H1 (cell line): ENCODE measurements around the gene TP53BP2. TPM values are rescaled to one million over a fixed set of nuclear protein-coding genes. Genes with fewer than 3 reads are reported as not detected.

ENCODE experiments used
- EZH2 ChIP-seq: fragments of 200-600 bp; sonication (generic); IDR thresholded peaks from 2 replicates; pipeline ENCODE4 v1.7.1; 2012; ENCODE audit warnings: low read depth, mild to moderate bottlenecking, moderate library complexity, low read length, inconsistent platforms; ENCODE audit not compliant: severe bottlenecking
- polyA plus RNA-seq, 7 experiments: library from polyadenylated mRNA; depleted of rRNA in 3 of 7; stranded (reverse) in 5 of 7; unstranded in 2 of 7; fragments of >200 nt in 5 of 7; fragments of 200-250 nt in 2 of 7; gene quantifications; 1 replicate in 5 of 7; 2 replicates in 1 of 7; 4 replicates in 1 of 7; pipeline versions ENCODE4 v1.2.1 to v1.2.3, GENCODE V29; 2011 to 2013; ENCODE audit warnings: missing spikeins in 2 of 7, mixed read lengths in 2 of 7
- total RNA-seq: library from RNA; stranded (reverse); fragmentation: NEBNext Ultra II Directional; extraction: Animal tissue kit (Norgen Biotek cat#: 25700); gene quantifications from 2 replicates; pipeline ENCODE4 v1.2.1, GENCODE V29; 2021

TP53BP2 gene
- total and polyA plus RNA-seq, 2 of the 8 experiments (the other 6 are each of a cell fraction or from before 2014, with no cell fraction given): 18.0 to 38.7 TPM

DNA sequence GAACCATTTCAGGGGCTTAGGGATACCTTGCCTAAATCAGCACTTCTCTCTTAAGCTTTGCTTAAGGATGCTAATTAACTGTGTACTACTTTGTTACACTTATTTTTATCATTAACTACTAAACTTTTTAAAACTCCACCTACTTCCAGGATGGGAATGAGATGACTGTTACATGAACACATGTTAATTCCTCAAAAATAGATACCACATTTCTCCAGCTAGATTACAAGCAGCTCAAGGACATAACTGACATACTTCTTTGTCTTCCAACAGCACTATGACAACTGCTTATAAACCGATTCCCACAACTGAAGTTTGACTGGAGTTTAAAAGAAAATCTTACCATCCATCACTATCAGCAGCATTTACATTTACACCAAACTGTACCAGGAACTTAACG is 53.7 kb downstream of the TP53BP2 start (continued):
- TF ChIP-seq EZH2: no peak
